Neural progenitor cell (in vitro differentiated cells): ENCODE data around the gene TSSC4.

Experiments used
- CTCF ChIP-seq: fragments of 200-600 bp; sonication (generic); IDR thresholded peaks from 2 replicates; pipeline ENCODE4 v1.5.1; 2017; ENCODE audit warnings: antibody characterized with exemption, mild to moderate bottlenecking
- EZH2 ChIP-seq: fragments of 200-600 bp; sonication (generic); IDR thresholded peaks from 2 replicates; pipeline ENCODE4 v1.6.1; 2017; ENCODE audit warnings: antibody characterized with exemption, mild to moderate bottlenecking, moderate library complexity
- EZH2phosphoT487 ChIP-seq: fragments of 200-600 bp; sonication (generic); IDR thresholded peaks from 2 replicates; pipeline ENCODE4 v1.6.1; 2017; ENCODE audit warnings: antibody characterized with exemption

GRCh38 chr11:2397005-2397404 is 3.5 kb upstream of the TSSC4 start:
- TF ChIP-seq CTCF, result no peak
- no peak for TF ChIP-seq EZH2
- no peak for TF ChIP-seq EZH2phosphoT487
